HEK293T (cell line): Measurements from ENCODE around the gene NOL6.
"Not testable (repeated sequence)": the region's sequence is repeated elsewhere in the genome, so short reads cannot be mapped to it uniquely, and the experiment has no call there.

ENCODE experiments used
- CTCF ChIA-PET: fragments of 350-600 bp; formaldehyde crosslinking; extraction: SDS; loops from one replicate; lab custom pipeline; 2021; ENCODE audit warnings: antibody characterized with exemption, inconsistent platforms; lab: Yijun Ruan, JAX
- POLR2A ChIA-PET: fragments of 350-600 bp; formaldehyde crosslinking; extraction: SDS; loops from one replicate; lab custom pipeline; 2020; ENCODE audit warnings: antibody characterized with exemption, inconsistent platforms; lab: Yijun Ruan, JAX
- DNase-seq: peaks from one replicate; pipeline ENCODE4 v3.0.0; 2012; ENCODE audit warnings: mixed read lengths; ENCODE audit errors: extremely low spot score
- ARNT ChIP-seq: fragments of 450-650 bp; IDR thresholded peaks from 2 replicates; pipeline ENCODE4 v1.6.1; 2017; ENCODE audit warnings: mild to moderate bottlenecking
- BHLHE40 ChIP-seq: fragments of 450-650 bp; IDR thresholded peaks from 2 replicates; pipeline ENCODE4 v1.6.1; 2016; ENCODE audit warnings: mild to moderate bottlenecking, moderate library complexity, borderline replicate concordance
- CTBP1 ChIP-seq: fragments of 450-650 bp; IDR thresholded peaks from 2 replicates; pipeline ENCODE4 v1.6.1; 2016; ENCODE audit warnings: borderline replicate concordance
- ELF4 ChIP-seq: fragments of 450-650 bp; IDR thresholded peaks from 2 replicates; pipeline ENCODE4 v1.6.1; 2017; ENCODE audit warnings: antibody characterized with exemption
- FOXA1 ChIP-seq: fragments of 450-650 bp; IDR thresholded peaks from 2 replicates; pipeline ENCODE4 v1.6.1; 2016; ENCODE audit warnings: mild to moderate bottlenecking
- FOXK2 ChIP-seq: fragments of 450-650 bp; IDR thresholded peaks from 2 replicates; pipeline ENCODE4 v1.6.1; 2016; ENCODE audit warnings: mild to moderate bottlenecking
- FOXM1 ChIP-seq: fragments of 450-650 bp; IDR thresholded peaks from 2 replicates; pipeline ENCODE4 v1.6.1; 2017; ENCODE audit warnings: mild to moderate bottlenecking, borderline replicate concordance
- HDGF ChIP-seq: fragments of 450-650 bp; IDR thresholded peaks from 2 replicates; pipeline ENCODE4 v1.6.1; 2017; ENCODE audit warnings: antibody characterized with exemption, borderline replicate concordance
- L3MBTL2 ChIP-seq: fragments of 450-650 bp; conservative IDR thresholded peaks from 2 replicates; pipeline ENCODE4 v1.6.1; 2016; ENCODE audit warnings: mild to moderate bottlenecking
- LEF1 ChIP-seq: fragments of 450-650 bp; IDR thresholded peaks from 2 replicates; pipeline ENCODE4 v1.6.1; 2017; ENCODE audit warnings: mild to moderate bottlenecking, borderline replicate concordance
- NFRKB ChIP-seq: fragments of 450-650 bp; IDR thresholded peaks from 2 replicates; pipeline ENCODE4 v1.6.1; 2016; ENCODE audit warnings: mild to moderate bottlenecking, moderate library complexity
- SP1 ChIP-seq: fragments of 450-650 bp; IDR thresholded peaks from 2 replicates; pipeline ENCODE4 v1.6.1; 2017
- SUZ12 ChIP-seq: fragments of 450-650 bp; IDR thresholded peaks from 2 replicates; pipeline ENCODE4 v1.6.1; 2016; ENCODE audit warnings: mild to moderate bottlenecking
- TARDBP ChIP-seq: fragments of 450-650 bp; IDR thresholded peaks from 2 replicates; pipeline ENCODE4 v1.6.1; 2016
- ZNF384 ChIP-seq: fragments of 450-650 bp; IDR thresholded peaks from 2 replicates; pipeline ENCODE4 v1.6.1; 2016
- TF ChIP-seq, protein P1 (sequence below): fragments of 450-650 bp; IDR thresholded peaks from 2 replicates; pipeline ENCODE4 v1.6.1; 2016

The NOL6 gene

DNA sequence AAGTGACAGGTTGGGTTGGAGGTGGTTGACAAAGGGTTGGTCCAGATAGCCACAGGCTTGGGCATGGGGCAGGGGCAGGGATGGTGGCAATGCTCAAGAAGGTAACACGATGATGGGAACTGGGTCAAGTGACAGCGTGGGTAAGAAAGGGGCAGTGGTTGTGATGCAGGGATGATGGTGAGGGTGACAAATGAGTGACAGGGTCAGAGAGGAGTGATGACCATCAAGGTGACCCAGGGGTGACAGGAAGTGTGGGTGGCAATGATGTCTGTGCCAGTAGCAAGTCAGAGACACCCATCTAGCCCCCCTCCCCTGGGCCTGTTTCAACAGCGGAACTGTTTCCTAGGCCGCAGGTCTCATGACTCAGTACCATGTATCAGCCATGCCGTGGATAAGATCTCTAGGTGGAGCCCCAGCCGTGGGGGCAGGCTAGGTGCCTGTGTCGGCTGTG lies 46.9 kb downstream of the NOL6 start:
- TF ChIP-seq FOXA1: no peak
- TF ChIP-seq TARDBP: no peak
- no peak for TF ChIP-seq HDGF
- no peak for TF ChIP-seq ARNT
- TF ChIP-seq ELF4: no peak
- no peak for TF ChIP-seq NFRKB
- TF ChIP-seq FOXK2: no peak
- no peak for TF ChIP-seq LEF1
- no peak for TF ChIP-seq FOXM1
- no peak for TF ChIP-seq ZNF384
- no peak for TF ChIP-seq L3MBTL2
- no peak for TF ChIP-seq SUZ12
- TF ChIP-seq BHLHE40: no peak
- TF ChIP-seq, protein P1, sequence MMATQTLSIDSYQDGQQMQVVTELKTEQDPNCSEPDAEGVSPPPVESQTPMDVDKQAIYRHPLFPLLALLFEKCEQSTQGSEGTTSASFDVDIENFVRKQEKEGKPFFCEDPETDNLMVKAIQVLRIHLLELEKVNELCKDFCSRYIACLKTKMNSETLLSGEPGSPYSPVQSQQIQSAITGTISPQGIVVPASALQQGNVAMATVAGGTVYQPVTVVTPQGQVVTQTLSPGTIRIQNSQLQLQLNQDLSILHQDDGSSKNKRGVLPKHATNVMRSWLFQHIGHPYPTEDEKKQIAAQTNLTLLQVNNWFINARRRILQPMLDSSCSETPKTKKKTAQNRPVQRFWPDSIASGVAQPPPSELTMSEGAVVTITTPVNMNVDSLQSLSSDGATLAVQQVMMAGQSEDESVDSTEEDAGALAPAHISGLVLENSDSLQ: no peak
- no peak for TF ChIP-seq CTBP1
- TF ChIP-seq SP1: no peak
- POLR2A ChIA-PET: no interaction called here
- CTCF ChIA-PET: no interaction called here
- DNase-seq: no peak

DNA sequence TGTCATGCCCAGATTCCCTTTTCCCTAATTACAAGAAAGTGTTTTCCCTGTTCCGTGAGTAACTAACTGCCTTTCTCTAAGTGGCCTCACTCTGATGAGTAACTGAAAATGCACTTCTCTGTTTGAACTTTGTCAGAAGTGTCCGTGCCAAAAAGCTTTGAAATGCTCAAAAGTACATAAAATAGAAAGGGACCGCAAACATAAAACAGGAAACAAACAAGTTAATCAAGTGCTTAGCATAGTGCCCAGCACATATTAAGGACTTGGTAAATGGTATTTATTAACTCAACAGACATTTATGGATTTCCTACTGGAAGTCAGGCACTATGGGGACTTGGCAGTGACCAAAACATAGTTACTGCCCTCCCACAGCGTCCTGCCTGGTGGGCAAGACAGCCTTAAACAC lies 48.6 kb downstream of the NOL6 start:
- no peak for DNase-seq
- ChIA-PET CTCF (no interaction called here), POLR2A (no interaction called here)
- no peak for TF ChIP-seq ARNT
- no peak for TF ChIP-seq FOXM1
- no peak for TF ChIP-seq TARDBP
- TF ChIP-seq FOXA1: no peak
- TF ChIP-seq FOXK2: no peak
- TF ChIP-seq, protein P1: no peak
- TF ChIP-seq ZNF384: no peak
- TF ChIP-seq NFRKB: no peak
- no peak for TF ChIP-seq SUZ12
- no peak for TF ChIP-seq BHLHE40
- TF ChIP-seq LEF1: no peak

DNA sequence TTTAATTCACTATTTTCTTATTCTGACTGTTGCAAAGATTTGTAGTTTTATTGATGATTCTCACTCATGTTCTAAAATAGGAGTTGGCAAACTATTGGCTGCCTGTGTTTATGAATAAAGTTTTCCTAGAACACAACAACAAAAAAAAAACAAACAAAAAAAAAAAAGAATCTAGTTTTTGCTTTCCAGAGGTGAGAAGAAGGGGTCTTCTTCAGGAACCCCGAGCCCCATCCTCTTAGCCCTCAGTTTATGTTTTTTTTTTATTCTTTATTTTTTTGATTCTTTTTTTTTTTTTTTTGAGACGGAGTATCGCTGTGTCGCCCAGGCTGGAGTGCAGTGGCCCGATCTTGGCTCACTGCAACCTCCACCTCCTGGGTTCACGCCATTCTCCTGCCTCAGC lies 49.2 kb downstream of the NOL6 start:
- POLR2A ChIA-PET, CTCF ChIA-PET, DNase-seq: not testable (repeated sequence)

DNA sequence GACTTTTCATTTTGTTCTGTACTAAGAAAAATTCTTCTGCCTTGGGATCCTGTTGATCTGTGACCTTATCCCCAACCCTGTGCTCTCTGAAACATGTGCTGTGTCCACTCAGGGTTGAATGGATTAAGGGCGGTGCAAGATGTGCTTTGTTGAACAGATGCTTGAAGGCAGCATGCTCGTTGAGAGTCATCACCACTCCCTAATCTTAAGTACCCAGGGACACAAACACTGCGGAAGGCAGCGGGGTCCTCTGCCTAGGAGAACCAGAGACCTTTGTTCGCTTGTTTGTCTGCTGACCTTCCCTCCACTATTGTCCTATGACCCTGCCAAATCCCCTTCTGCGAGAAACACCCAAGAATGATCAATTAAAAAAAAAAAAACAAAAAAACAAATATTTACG lies 49.7 kb downstream of the NOL6 start:
- POLR2A ChIA-PET, CTCF ChIA-PET, DNase-seq: not testable (repeated sequence)

DNA sequence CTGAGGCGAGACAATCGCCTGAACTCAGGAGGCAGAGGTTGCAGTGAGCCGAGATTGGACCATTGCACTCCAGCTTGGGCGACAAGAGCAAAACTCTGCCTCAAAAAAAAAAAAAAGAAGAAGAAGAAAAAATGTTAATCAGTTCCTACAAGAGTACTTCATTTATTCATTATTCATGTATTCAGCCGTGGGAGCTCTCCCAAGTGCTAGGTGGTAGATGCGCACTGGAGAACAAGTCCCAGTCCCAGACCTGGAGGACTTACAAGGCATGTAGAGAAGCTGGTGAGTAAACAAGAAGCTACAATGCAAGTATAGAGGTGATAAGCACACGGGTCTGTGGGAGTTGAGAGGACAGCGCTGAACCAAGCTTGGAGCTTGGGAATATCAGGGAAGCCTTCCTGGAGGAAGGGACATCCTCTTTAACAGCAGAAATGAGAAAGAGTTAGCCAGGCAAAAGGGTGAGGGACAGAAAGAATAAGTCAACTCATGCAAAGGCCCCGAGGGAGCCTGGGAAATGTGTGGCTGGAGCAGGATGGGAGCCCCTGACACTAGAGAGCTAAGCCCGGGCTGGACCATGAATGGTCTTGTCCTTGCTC lies 53.9 kb downstream of the NOL6 start:
- POLR2A ChIA-PET: no interaction called here
- DNase-seq: no peak
- no peak for TF ChIP-seq CTBP1
- no peak for TF ChIP-seq FOXK2
- TF ChIP-seq BHLHE40: no peak
- TF ChIP-seq NFRKB: no peak
- TF ChIP-seq SP1: no peak
- no peak for TF ChIP-seq SUZ12
- no peak for TF ChIP-seq ELF4
- no peak for TF ChIP-seq ARNT
- no peak for TF ChIP-seq ZNF384
- TF ChIP-seq TARDBP: no peak
- TF ChIP-seq LEF1: no peak
- TF ChIP-seq, protein P1: no peak
- TF ChIP-seq FOXA1: no peak
- no peak for TF ChIP-seq HDGF
- no peak for TF ChIP-seq FOXM1
- no peak for TF ChIP-seq L3MBTL2
- CTCF ChIA-PET: no interaction called here

DNA sequence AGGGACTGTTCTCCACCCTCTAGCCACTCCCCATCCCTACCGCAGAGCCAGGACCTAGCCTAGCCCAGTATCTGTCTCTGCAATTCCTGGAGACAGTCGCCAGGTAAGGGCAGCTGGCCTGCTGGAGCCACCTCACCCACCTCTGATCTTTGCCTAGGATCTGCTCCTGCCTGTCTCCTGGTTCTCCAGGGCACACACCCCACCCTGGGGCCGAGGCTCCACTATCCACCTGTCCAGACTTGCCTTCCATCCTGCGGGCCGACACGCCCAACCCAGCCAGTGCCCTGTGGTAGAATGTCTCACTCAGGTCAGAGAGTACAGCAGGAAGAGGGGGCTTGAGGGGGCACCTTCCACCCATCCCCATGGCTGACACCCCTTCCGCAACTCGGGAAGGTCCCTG lies 55.6 kb downstream of the NOL6 start:
- DNase-seq: no peak
- TF ChIP-seq TARDBP (no peak), FOXA1 (no peak), ARNT (no peak), ELF4 (no peak), L3MBTL2 (no peak), CTBP1 (no peak), HDGF (no peak), FOXK2 (no peak), SP1 (no peak), SUZ12 (no peak), BHLHE40 (no peak), ZNF384 (no peak), FOXM1 (no peak), LEF1 (no peak), NFRKB (no peak)
- TF ChIP-seq, protein P1: no peak
- ChIA-PET CTCF (interaction anchor here (1.1 kb wide), 1 partner anchor 35 kb away, joined by 3 read pairs; no protein-coding TSS in a partner anchor), POLR2A (no interaction called here)
